IMR-90 (cell line): Measurements from ENCODE around the gene ASB6.

Experiments
- CEBPB ChIP-seq: IDR thresholded peaks from 2 replicates; pipeline ENCODE4 v1.6.1; 2012; ENCODE audit warnings: low read depth, low read length, improper control_type of control experiment
- CTCF ChIP-seq: conservative IDR thresholded peaks from 2 replicates; pipeline ENCODE4 v1.5.1; 2012; ENCODE audit warnings: mild to moderate bottlenecking, low read depth, low read length, improper control_type of control experiment
- FOS ChIP-seq: fragments of 150-350 bp; IDR thresholded peaks from 2 replicates; pipeline ENCODE4 v1.6.1; 2016; ENCODE audit warnings: low read depth, low read length
- MAFK ChIP-seq: IDR thresholded peaks from 2 replicates; pipeline ENCODE4 v1.6.1; 2012; ENCODE audit warnings: low read depth, low read length, improper control_type of control experiment
- MAZ ChIP-seq: IDR thresholded peaks from 2 replicates; pipeline ENCODE4 v1.6.1; 2012; ENCODE audit warnings: low read depth, mild to moderate bottlenecking, low read length, improper control_type of control experiment, moderate library complexity, borderline replicate concordance
- MXI1 ChIP-seq: IDR thresholded peaks from 2 replicates; pipeline ENCODE4 v1.6.1; 2012; ENCODE audit warnings: low read depth, mild to moderate bottlenecking, low read length, moderate library complexity, borderline replicate concordance
- NFE2L2 ChIP-seq: fragments of 150-350 bp; IDR thresholded peaks from 2 replicates; pipeline ENCODE4 v1.6.1; 2016; ENCODE audit warnings: low read depth, mild to moderate bottlenecking, low read length
- POLR2A ChIP-seq: IDR thresholded peaks from 2 replicates; pipeline ENCODE4 v1.6.1; 2012; ENCODE audit warnings: mild to moderate bottlenecking, low read depth, low read length
- RAD21 ChIP-seq: IDR thresholded peaks from 2 replicates; pipeline ENCODE4 v1.6.1; 2012; ENCODE audit warnings: low read length, improper control_type of control experiment
- RCOR1 ChIP-seq: IDR thresholded peaks from 2 replicates; pipeline ENCODE4 v1.6.1; 2012; ENCODE audit warnings: mild to moderate bottlenecking, low read length, improper control_type of control experiment; ENCODE audit not compliant: insufficient replicate concordance
- RFX5 ChIP-seq: IDR thresholded peaks from 2 replicates; pipeline ENCODE4 v1.8.0; 2012; ENCODE audit warnings: low read depth, mild to moderate bottlenecking, low read length, moderate library complexity
- SMC3 ChIP-seq: fragments of 150-350 bp; IDR thresholded peaks from 2 replicates; pipeline ENCODE4 v1.6.1; 2016; ENCODE audit warnings: low read depth, mild to moderate bottlenecking, antibody characterized with exemption, low read length, moderate library complexity
- TF ChIP-seq, protein P1 (sequence below): fragments of 150-350 bp; IDR thresholded peaks from 2 replicates; pipeline ENCODE4 v1.6.1; 2017; ENCODE audit warnings: mild to moderate bottlenecking, antibody characterized with exemption, low read length, low read depth

GRCh38 chr9:129630967-129631673 lies 10.8 kb downstream of the ASB6 start:
- TF ChIP-seq CTCF: no peak
- no peak for TF ChIP-seq CEBPB
- TF ChIP-seq RAD21: no peak
- no peak for TF ChIP-seq SMC3
- TF ChIP-seq MAZ: no peak
- no peak for TF ChIP-seq RFX5
- no peak for TF ChIP-seq POLR2A
- TF ChIP-seq, protein P1, sequence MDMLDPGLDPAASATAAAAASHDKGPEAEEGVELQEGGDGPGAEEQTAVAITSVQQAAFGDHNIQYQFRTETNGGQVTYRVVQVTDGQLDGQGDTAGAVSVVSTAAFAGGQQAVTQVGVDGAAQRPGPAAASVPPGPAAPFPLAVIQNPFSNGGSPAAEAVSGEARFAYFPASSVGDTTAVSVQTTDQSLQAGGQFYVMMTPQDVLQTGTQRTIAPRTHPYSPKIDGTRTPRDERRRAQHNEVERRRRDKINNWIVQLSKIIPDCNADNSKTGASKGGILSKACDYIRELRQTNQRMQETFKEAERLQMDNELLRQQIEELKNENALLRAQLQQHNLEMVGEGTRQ: no peak
- TF ChIP-seq MAFK: no peak
- no peak for TF ChIP-seq RCOR1
- TF ChIP-seq NFE2L2: no peak
- TF ChIP-seq FOS: no peak
- no peak for TF ChIP-seq MXI1
